GM19468 (cell line): ENCODE results near the gene MRPS23.

Source experiments
- ATAC-seq: cut with Tn5 transposase; IDR thresholded peaks from one replicate; pipeline ENCODE4 v1.9.1; 2021; ENCODE audit warnings: mild to moderate bottlenecking, moderate library complexity, moderate number of reproducible peaks; ENCODE audit not compliant: unreplicated experiment; ENCODE audit errors: extremely low read depth

The MRPS23 gene

DNA sequence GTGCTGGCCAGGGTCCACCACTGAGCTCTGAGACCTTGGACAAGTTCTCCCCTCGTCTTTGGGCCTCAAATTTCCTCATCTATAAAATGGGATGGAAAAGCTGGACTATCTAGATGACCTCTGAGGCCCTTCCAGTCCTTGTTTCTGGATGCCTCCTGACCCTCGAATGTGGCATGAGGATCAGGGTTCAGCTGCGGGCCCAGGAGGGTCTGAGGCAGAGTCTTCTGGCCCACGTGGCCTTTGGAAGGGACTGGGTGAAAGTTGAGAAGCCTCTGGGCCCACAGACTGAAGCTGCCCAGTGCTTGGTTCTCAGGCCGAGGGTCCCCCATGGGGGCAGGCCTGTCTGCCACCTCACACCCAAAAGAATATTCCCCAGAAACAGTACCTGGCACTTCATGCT, 16.9 kb upstream of the MRPS23 start:
- no peak for ATAC-seq

DNA sequence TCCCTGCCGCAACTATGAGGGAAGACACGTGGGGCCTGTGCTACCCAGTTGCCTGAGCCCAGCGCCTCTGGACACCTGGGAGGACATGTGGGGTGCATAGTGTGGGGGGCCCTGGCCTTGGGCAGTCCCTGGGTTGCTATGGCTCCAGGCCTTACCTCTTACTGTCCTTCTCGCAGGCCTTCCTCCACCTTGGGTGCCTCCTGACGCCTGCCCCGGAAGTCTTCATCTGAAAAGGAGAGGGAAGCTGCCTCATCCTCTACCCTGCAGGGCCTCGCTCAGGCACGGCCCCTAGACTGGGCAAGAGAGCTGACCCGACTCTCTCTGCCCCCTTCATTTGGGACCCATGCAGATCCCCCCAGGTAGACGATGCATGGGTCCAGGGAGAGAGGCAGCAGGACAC, 16.5 kb upstream of the MRPS23 start:
- ATAC-seq: no peak

DNA sequence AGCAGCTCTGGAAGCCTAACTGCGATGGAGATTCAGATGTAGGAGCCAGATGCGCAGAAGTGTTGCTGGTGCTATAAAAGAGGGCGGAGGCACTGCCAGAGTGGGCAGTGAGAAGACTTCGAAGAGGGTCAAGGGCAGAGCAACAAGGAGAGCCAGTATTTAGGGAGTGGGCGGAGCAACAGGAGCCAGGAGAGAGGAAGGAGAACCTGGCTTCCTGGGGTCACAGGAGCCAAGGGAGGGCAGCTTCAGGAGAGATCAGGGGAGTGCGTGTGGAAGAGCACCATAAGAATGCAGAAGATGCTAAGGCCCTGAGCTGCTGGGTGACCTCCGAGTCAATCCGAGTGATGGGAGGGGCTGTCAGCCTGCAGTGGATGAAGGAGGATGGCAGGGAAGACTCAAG, 14.4 kb upstream of the MRPS23 start:
- no peak for ATAC-seq

DNA sequence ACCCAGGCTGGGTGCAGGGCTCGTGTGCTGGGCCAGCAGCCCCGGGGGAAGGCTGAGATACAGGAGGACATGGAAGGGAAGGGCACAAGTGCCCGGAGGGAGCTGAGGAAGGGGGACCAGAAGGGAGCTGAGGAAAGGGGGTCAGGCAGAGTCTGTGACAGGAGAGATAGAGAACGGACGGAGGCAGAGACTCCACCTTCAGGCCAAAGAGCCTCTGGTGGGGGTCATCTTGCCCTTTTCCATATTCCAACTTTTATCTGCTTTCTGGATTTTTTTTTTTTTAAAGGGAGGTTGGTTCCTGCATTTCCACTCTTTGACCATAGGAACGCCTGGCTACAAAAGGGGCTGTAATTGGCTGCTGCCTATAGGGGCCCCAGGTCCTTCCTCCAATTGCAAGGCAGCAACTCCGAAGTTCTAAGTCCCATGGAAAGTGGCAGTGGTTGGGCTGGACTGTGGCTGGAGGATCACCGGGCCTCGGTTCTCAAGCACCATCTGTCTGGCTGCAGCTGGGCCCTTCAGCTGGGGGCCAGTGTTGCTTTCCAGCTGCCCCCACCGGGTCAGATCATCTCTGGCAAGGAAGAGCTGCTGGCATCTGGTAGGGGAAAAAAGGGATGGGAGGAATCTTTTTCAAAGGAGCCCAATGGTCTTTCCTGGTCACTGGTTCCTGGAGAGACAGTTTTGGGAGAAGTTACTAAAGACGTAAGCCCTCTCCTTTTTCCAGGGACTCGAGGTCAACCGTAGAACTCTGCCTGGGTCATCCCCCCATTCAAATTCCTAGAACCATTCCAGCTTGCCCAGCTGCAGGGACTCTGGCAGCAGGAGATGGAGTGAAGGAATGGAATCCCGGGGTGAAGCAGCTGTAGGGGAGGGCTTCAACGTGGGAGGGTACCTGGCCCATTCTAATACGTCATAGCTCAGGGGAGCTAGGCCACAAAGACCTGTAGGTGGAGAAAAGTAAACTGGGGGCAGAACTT, 13.1 kb upstream of the MRPS23 start:
- ATAC-seq: no peak

DNA sequence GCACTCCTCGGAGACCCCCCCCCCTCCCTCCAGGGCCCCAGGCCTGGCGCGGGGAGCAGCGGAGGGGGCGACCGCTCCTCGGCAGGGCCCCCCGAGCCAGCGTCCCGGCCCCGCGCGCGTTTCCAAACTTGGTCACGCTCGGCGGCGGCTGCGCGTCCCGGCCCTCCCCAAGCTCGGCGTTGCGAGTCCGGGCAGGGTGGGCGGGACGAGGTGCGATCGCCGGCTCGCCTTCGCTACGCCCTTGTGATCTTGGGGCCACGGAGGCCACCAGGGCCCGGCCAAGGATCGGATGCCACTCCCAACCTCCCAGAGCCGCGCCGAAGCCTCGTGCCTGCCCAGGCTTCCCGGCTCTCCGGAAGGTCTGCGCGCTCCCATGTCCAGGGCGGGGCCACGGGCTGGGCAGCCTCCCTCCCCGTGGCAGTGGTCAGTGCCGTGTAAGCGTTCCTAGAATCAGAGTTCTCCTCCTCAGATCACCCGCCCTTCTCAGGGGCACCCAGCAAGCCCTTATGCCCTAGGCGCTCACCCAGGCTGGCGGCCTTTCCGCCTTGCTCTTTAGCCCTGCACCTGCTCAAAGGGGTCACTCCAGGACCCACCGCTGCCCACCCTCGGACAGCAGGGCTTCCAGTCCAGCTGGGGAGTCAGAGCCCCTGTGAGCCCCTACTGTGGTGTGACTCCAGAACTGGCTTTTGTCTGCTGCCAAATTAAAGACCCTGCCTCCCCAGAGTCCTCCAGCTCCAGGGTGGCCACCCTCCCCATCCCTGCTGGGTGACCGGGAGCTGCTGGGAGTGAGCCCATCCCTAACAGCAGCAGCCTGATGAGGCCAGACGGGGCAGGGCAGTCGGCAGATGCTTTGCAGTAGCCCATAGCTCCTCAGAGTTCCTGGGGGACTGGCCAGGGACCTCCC, 12.2 kb upstream of the MRPS23 start:
- ATAC-seq: no peak

DNA sequence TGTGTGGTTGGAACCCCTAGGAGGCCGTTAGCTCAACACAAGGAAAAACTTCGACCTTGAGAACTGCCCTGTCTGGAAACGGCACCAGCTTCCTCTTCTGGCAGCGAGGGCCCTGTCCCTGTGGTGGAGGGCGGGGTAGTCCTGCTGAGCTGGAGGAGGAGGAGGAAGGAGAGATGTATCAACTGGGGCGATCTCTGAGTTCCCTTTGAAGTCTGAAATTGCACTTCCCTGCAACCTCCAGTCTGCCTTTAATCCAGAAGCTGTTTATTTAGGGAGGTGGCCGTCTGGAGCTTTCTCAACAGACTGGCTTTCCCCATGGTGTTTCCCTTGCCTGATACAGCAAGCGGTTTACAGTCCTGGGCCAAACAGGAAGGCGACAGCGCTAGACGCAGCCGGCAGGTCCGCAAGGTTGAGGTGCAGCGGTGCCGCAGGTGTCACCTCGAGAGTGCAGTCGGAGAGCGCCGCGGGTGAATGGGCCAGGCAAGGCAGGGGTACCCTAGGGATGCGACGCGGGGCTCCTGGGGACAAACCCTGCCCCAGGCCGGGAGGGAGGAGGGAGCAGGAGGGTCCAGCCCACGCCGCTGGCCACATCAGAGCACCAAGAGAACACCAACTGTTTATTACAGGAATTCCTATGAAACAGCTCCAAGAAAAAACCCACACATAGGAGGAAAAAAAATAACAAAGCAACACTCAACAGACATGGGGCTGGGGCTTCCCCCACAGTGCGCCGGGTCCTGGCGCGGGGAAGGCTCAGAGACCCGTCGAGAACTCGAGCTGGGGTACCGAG, 11.4 kb upstream of the MRPS23 start:
- ATAC-seq: no peak

DNA sequence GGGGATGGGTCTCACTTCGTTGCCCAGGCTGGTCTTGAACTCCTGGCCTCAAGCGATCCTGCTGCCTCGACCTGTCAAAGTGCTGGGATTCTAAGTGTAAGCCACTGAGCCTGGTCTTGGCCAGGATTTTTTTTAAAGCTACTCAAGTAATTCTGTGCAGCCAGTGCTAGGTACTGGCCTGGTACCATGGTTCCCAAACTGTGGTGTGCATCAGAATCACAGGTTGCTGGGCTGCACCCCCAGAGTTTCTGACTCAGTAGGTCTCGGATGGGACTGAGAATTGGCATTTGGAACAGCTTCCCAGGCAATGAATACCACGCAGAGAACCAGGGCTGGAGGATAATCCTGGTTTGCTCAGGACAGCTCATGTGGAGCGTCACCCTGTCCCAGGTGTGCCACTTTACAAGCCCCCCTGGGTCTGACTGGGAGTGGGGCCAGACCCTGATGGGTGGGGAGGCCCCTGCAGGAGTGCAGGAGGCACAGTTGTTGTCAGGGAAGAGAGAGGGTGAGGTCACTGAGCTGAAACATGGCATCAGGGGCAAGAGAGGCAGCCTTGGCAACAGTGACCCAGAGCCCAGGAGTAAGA, 10.7 kb upstream of the MRPS23 start:
- no peak for ATAC-seq

DNA sequence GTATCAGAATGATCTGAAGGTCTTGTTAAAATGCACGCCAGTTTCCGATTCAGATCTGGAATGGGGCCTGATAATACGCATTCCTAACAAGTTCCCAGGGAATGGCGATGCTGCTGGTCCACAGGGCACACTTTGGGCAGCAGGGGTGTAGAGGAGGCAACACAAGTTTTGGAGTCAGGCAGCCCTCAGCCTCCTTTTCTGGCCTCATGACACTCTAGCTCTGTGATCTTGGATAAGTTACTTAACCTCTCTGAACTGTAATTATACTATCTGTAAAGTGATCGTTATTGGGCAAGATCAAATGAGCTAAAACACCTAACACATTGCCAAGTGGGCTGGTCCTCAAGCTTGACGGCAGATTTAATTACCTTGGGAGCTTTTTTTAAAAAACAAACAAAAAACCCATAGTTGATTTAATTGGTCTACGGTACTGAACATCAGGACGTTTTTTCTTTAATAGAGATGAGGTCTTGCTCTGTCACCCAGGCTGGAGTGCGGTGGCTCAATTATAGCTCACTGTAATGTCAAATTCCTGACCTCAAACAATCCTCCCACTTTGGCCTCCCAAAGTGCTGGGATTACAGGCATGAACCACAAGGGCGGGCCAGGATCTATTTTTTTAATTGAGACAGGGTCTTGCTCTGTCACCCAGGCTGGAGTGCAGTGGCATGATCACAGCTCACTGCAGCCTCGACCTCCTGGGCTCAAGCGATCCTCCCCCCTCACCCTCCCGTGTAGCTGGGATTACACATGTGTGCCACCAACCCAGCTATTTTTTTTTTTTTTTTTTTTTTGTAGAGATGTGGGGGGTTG, 10.0 kb upstream of the MRPS23 start:
- ATAC-seq: no peak

DNA sequence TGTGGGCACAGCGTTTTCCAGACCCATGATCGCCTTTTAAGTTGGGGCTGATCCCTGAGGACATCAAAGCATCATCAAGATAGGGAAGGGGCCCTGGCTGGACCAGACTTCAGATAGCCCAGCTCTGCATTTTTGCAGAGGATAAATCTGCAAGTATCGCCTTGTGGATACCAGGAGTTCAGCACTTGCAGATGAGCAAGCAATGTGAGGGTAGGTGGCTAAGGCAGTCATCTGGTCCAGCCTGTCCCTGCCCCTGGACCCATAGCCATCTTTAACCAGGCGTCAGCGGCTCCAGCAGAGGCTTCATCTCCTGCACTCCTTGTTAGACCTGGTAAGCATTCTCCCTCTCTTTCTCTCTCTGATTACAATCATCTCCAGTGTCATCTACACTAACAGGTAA, 9.0 kb upstream of the MRPS23 start:
- ATAC-seq: no peak

DNA sequence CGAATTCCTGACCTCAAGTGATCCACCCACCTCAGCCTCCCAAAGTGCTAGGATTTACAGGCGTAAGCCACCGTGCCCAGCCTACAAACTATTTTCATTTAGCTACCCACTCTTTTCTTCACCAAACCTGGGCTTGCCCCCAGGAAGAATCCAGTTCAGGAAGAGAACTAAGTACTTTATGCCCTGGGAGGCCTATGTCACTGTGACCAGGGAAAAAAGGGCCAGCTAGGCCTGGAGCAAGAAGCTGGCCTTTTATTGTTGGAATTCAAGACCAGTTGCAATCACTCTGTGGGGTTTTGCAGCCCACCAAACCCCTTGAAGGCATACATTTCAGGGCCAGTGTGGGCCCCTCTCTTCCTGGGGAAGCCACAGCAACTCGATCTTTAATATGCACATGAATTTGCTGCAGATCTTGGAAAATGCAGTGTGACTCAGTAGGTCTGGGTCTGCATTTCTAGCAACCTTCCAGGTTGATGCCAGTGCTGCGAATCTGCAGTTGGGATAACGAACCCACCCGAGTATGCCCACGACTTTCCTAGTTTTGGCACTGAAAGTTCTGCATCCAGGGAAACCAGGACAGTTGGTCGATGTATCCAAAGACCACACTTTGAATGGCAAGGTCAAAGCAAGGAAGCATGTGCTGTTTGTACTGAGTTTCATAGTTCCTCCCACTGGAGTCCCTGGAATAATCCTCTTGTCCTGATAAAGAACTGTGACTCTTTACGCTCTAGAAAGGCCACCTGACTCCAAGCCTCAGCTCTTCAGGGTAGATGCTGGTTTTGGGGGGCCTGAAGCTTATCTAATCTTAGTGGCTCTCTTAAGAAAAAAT, 7.2 kb upstream of the MRPS23 start:
- ATAC-seq: no peak

DNA sequence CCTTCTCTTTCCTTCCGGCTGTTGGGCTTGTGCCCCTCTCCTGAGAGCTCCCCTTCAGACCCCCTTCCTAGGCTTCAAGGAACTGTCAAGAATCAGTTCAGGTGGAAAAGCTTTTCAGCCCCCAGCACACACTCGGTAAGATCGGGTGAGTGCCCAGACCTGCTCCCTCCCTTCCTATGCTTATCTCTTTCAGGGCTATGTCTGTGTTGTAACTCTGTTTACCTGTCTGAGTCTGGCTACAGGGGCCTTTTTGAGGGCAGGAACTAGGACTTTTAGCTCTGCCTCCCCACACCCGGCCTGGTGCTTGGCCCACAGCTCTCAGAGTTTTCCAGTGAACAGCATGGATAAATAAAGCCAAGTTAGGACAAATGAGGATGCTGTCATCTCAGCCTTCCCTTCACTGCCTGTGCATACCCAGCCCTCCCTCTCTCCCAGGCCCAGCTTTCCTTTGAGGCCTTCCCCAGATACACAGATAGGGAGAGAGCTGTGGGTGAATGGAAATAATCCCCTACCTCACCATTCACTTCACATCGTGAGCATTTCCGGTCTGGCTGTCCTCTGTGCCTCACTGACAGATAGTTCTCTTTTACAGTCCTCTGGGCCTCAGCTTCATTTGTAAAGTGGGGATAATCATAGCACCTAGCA, 5.7 kb upstream of the MRPS23 start:
- no peak for ATAC-seq

DNA sequence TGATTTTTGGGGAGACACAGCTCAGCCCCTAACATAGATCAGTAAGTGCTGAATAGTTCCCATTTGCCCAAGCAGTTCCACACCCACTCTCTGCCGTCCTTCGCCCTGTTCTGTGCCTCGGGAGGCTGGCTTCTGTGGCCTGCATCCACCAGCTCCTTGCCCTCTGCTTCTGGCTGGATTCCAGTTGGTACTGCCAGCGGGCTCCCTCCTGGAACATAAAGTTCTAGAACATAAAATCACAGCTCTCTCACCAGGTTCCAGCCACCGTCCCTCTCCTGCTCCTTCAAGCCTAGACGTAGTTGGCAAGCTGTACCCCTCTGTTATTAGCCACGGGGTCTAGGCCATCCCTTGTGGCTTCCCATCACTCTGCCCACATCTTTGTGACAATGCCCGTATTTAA, 3.9 kb upstream of the MRPS23 start:
- no peak for ATAC-seq

DNA sequence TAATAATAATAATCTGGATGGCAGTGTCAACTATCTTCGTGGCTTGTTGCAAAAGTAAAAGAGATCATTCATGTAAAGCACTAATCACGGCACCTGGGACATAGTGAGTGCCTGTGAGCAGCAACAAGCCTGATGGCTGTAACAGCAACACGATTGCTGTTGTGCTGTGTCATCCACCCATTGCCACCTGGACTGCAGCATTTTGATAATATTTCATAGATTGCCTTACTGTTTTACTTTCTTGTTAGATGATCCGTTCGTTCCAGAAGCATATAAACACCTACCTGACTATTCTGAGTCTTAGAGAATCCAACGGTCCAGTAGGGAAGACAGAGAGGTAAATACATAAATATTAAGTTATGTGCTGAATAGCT, 3.1 kb upstream of the MRPS23 start:
- no peak for ATAC-seq

DNA sequence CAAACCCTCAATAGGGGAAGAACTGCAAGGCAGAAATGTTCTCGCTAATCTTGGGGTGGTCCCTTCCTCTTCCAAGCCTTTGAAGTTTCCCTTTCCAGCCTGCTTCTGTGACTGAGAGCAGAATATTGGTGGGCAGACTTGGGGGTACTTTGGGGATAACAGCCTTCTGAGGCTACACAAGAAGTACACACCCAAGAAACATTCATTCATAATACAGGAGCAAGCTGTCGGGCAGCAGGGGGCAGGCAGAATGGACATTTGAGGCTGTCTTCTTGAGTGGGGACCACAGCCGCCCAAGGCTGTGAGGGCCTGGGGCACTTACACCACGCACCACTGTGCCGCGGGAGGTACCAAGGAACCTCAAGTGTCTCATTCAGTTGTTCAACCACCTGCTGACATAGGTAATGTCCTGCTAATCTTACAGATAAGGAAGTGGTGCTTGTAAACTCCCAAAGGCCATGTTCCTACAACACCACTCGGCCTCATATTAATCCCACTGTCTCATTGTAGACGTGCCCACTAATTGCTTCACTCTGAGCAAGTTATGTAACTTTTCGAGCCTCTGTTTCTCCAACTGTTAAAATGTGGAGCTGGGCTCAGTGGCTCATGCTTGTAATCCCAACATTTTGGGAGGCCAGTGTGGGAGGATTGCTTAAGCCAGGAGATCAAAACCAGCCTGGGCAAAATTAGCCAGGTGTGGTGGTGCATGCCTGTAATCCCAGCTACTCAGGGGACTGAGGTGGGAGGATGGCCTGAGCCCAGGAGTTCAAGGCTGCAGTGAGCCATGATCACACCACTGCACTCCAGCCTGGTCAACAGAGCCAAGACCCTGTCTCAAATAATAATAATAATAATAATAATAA, 2.5 kb upstream of the MRPS23 start:
- no peak for ATAC-seq

DNA sequence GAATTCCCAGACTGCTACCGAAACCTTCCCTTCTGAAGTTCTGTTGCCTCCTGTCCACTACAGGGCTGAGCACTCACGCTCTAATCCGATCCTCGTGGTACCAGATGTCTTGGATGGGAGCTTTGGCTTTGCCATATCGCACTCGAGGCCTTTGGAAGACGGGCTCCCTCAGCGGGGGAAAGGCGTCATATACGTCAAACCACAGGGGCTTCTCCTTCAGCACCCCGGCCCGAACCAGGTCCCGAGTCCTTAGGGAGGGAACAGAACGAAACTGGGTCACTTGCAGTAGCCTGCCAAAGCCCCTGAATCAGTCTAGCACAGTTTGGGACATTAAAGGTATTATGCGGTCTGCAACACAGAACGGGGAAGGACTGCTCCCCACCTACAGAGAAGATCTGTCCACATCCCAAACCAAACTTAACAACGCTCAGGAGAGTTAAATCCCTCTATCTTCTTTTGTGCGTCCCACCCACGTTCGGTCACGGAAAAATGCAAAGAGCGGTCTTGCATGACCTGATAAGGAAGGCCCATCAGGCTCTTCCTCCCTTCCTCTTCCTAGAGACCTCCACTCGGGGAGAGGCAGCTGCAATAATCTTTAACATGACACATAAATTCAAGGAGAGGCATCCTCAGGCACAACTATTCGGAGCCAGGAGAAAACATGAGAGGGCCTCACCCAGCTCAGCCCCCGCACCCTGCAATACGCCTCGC, 526 bp downstream of the MRPS23 start:
- peak; percentile 2 for ATAC-seq
